ENCODE data around the gene PPRC1.

GRCh38 chr10:102151774-102152544 lies 19.1 kb downstream of the PPRC1 start, which contains the start of gene NOLC1:
- TF ChIP-seq CTCF (IDR thresholded peaks at IDR 0.05; ENCODE audit: borderline replicate concordance, extremely low read depth, low read length, poor library complexity, severe bottlenecking) (no peak), EZH2 (IDR thresholded peaks at IDR 0.05; ENCODE audit: borderline replicate concordance, low read depth, low read length, severe bottlenecking) (no peak)

All from DND-41 (cell line).